NCI-H187 (cell line): ENCODE measurements around the gene TPTE.
"Not testable (repeated sequence)": the region's sequence is repeated elsewhere in the genome, so short reads cannot be mapped to it uniquely, and the experiment has no call there.

Source experiments
- DNase-seq, 2 experiments: peaks; one replicate each; lab custom pipeline; 2025; lab: John Stamatoyannopoulos, UW

TPTE gene

DNA sequence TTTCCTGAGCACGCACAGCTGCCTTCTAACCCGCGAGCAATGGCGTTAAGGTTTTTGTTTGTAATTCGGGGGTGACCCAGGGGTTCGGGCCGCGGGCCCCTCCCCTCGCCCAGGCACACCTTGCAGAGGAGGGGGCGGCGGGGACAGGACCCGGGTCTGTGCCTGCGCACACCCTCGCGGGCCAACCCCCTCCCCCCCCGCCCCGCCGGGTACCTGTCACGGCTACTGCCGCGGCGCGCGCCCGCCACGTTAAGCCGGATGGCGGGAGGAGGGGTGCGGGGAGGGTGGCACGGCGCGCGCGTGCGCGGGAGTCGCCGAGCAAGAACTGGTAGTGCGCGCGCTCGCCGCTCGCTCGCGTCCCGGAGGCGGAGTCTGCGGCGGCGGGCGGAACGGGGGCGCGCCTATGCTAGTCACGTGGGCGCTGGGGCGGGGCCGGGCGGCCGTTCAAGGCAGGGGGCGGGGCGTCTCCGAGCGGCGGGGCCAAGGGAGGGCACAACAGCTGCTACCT is at the start of gene TPTE:
Gene TPTE (plus strand): TSS at position 493 of the 508 bp plus-strand sequence. CDS start 17,141 bp downstream, outside the sequence.
- no peak for DNase-seq

DNA sequence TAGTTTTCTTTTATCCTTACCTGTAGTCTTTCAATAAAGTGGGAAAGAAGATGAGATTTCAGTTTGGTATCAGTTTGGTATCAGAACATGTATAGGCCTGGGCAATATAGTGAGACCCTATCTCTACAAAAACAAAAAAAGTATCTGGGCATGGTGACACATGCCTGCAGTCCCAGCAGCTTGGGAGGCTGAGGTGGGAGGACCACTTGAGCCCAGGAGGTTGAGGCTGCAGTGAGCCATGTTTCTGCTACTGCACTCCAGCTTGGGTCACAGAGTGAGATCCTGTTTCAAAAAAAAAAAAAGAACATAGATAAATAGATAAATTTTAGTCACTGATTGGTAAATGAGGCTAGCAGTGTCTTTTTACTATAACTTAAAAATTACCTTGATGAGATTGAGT is 49.4 kb upstream of the TPTE start:
- not testable (repeated sequence) for DNase-seq

DNA sequence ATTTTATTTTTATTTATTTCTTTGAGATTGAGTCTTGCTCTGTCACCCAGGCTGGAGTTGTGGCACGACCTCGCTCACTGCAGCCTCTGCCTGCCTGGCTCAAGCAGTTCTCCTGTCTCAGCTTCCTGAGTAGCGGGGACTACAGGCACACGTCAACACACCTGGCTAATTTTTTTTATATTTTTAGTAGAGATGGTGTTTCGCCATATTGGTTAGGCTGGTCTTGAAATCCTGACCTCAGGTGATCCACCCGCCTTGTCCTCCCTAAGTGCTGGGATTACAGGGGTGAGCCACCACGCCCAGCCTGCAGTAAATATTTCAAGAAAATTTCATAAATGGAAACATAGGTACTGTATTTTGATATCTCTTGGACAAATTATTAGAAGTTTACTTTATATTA is 43.6 kb upstream of the TPTE start:
- DNase-seq: not testable (repeated sequence)

DNA sequence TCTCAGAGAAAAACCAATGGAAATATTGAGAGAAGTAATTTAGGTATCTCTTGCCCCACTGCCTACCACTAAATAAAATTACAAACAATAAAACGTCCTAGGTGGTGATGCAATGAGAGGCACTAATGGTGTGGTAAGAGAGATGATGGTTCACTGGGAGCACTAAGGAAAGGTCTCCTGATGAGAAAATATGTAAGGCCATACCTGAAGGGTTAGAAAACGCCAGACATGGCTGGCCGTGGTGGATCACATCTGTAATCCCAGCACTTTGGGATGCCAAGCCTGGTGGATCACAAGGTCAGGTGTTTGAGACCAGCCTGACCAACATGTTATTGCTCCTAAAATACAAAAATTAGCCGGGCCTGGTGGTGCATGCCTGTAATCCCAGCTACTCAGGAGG is 41.5 kb upstream of the TPTE start:
- not testable (repeated sequence) for DNase-seq

DNA sequence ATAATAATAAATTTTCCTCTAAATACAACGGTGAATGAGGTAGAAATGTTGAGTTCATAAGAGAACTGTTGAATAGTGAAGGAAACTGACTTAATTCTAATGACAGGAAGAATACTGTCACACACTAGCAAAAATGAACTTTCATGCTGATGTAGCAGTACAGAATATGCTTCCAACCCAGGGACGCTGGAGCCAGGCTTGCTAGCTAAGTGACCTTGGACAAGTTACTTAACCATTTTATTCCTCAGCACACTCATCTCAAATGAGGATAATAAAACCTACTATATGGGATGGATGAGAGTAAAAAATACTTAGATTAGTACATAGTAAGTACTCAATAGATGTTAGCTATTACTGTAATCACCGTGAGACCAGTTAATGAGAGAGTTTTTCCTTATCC is 36.5 kb upstream of the TPTE start:
- DNase-seq: not testable (repeated sequence)

DNA sequence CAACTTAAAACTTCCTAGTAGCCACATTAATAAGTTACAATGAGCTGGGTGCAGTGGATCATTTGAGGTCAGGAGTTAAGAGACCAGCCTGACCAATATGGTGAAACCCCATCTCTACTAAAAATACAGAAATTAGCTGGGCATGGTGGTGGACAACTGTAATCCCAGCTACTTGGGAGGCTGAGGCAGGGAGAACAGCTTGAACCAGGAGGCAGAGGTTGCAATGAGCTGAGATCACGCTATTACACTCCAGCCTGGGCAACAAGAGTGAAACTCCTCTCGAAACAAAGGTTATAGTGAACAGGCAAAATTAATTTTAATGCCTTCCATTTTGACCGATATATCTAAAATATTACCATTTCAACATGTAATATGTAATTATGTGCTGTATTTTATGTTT is 30.9 kb upstream of the TPTE start:
- not testable (repeated sequence) for DNase-seq

DNA sequence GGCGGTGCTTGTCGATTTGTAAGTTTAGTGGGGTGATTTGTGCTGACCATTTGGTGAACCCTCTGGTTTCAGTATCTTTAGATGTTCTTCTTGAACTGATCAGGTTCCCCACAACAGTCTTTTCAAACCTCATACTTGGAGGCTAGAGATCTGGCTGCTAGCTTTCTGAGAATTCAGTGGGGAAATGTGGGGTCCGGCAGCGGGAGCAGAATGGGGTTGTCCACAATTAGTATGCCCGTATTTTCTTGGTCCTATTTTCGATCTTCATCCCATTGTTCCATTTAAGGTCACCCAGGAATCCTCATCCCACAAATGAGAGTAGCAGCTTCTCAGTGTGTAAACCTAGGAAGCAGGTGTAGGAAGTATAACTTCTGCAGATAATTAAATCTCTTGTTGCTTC is 10.3 kb upstream of the TPTE start:
- DNase-seq: no peak

DNA sequence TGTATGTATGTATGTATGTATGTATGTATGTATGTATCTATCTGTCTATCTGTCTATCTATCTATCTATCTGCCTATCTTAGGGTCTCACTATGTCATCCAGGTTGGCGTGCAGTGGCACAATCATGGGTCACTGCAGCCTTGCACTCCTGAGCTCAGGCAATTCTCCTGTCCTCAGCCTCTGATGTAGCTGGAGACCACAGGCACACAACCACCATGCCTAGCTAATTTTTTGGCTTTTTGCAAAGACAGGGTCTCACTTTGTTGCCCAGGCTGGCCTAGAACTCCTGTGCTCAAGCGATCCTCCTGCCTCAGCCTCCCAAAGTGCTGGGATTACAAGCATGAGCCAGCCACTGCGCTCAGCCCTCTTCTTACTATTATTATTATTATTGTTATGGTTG is 4.5 kb upstream of the TPTE start:
- DNase-seq: not testable (repeated sequence)

DNA sequence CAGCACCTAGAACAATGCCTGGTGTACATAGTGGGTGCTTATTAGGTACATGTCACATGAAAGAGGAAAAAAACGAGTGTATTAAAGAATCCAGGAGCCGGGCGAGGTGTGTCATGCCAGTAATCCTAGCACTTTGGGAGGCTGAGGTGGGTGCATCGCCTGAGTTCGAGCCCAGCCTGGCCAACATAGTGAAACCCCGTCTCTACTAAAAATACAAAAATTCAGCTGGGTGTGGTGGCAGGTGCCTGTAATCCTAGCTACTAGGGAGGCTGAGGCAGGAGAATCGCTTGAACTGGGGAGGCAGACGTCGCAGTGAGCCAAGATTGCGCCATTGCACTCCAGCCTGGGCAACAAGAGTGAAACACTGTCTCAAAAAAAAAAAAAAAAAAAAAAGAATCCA is 3.5 kb upstream of the TPTE start:
- not testable (repeated sequence) for DNase-seq

DNA sequence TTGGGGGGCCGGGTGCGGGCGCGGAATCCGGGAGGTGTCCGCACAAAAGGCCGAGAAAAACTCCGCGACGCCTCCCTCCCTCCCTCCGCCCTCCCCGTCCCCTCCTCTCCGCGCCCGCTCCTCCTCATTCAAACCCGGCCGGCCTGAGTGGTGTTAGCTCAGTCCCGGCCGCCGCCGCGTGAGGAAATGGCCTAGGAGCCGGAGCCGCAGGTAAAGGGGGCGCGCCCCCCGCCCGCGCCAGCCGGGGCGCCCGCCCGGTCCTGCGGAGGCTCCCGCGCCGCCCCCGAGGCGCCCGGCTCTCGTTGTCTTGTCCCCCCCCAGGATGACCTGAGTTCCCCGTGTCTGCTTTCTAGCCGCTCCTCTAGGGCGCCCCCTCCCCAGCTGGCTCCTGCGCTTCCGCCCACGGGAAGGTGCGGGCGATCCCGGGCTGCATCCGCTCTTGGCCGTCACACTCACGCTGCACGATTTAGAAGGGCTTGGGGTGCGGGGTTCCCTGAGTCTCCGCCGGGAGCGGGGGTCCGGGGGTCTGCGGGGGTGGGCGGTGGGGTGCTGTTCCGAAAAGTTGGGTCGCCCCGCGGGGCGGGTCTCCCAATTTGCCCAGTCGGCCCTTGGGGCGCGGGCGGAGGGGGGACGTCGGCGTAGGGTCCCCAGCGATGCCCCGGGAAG is 585 bp downstream of the TPTE start:
- not testable (repeated sequence) for DNase-seq

DNA sequence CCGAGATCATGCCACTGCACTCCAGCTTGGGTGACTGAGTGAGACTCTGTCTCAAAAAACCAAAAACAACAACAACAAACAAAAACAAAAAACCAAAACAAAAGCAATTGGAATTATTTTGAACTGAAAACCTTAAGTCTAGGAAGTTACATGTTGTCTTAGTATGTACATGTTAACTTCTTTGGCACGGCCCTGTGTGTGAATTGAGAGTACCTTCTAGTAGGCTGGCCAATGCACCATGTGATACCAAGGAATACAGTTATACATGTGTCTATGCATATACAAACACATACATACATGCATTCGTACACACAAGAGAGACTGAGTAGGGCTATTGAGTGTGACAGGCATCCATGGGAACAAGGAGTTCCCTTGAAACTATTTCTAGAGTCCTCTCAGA is 18.6 kb downstream of the TPTE start:
- no peak for DNase-seq

DNA sequence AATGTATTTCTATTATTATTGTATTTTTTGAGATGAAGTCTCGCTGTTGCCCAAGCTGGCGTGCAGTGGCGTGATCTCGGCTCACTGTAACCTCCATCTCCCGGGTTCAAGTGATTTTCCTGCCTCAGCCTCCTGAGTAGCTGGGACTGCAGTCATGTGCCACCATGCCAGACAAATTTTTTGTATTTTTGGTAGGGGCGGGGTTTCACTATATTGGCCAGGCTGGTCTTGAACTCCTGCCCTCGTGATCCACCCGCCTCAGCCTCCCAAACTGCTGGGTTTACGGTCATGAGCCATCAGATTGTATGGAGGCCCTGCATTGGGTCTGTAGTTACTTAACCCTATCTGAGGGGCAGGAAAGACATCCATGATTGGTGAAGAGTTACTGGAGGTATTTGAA is 23.0 kb downstream of the TPTE start:
- not testable (repeated sequence) for DNase-seq

DNA sequence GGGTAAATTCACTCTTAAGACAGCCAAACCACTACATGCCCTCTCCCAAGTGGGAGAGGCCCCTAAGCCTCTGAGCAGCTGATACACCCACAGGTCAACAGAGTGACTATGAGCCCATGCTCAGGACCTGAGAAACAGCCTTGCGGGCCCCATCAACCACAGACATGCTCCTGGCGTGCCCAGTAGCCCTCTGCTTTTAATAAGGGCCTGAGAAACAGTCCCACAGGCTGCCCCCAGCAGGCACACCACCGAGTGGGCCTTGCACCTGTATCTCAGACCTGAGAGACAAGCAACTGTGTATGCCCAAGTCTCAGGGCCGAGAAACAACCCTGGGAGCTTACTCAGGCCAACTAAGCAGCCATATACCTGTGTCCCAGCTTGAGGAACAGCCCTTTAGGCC is 26.5 kb downstream of the TPTE start:
- DNase-seq: not testable (repeated sequence)

DNA sequence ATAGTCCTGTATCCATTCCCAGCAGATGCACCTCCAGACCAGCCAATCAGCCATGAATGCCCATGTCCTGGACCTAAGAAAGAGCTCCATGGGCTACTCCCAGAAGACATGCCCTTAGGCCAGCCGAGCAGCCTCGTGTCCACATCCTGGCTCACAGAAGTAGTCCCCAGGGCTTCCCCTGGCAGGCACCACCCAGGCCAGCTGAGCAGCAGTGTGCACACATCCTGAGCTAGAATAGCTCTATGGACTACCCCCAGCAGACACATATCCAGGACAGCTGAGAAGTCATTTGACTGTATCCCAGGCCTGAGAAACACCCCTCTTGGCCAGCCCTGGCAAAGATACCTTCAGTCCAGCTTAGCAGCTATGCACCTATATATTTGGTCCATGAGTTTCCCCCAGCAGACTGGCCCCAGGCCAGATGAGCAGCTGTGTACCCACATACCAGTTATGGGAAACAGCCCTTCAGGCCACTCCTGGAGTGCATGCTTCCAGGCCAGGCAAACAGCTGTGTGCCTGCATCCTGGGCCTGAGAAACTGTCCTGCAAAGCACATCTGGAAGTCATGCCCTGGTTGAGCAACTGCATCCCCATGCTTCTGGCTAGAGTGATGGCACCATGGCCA is 27.1 kb downstream of the TPTE start:
- not testable (repeated sequence) for DNase-seq

DNA sequence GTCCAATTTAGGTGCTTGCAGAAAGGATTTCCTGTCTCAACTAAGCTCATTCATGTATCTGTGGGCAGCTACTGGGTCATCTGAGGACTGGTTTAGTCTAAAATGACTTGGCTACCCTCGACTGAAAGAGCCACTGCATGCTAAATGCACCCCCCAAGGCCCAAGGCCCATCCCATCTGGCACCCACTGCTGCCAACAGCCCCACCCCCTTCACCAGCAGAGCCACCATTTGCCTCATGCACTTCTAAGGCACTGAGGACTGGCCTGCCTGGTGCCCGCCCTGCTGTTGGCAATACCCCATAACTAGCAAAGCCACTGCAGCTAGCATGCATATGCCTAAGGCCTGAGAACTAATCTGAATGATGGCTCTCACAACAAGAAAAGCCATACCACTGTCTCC is 49.4 kb downstream of the TPTE start:
- DNase-seq: not testable (repeated sequence)

DNA sequence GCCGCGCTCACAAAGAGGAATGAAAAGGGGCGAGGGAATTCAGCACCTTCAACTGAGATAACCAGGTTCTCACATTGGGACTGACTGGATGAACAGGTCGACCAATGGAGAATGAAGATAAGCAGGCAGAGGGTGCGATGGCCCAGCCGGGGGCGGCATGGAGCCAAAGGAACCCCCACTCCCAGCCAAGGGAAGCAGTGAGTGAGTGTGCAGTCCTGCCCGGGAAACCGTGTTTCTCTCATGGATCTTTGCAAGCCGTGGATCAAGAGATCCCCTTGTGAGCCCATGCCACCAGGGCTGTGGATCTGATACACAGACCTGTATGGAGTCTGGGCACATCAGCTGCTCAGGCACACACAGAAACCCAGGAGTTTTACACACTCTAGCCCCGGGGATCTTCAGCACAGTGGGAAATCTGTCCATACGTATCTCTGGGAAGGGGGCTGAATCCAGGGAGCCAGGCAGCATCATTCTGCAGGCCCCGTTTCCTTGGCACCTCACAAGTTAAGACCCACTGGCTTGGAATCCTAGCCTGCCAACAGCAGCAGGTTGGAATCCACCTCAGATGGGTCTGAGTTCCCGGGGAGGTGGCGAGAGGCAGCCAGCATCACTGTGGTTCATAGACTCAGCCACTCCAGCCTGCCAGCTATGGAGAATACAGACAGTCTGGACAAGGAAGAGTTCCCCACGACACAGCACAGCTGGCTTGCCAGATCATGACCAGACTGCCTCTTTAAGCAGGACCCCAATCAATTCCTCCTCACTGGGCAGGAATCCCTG is 53.3 kb downstream of the TPTE start:
- DNase-seq: not testable (repeated sequence)

DNA sequence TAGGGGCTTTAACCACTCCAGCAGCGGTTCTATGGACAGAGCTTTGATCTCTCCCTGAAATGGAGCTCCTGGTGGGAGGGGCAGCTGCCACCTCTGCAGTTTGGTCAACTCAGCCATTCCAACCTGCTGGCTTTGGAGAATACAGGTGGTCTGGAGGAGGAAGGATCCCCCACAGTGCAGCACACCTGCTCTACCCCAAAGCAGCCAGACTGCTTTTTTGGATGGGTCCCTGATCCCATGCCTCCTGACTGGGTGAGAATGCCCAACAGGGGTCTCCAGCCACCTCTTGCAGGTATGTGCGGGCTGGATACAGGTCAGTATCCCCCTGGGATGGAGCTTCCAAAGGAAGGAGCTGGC is 53.9 kb downstream of the TPTE start:
- no peak for DNase-seq

DNA sequence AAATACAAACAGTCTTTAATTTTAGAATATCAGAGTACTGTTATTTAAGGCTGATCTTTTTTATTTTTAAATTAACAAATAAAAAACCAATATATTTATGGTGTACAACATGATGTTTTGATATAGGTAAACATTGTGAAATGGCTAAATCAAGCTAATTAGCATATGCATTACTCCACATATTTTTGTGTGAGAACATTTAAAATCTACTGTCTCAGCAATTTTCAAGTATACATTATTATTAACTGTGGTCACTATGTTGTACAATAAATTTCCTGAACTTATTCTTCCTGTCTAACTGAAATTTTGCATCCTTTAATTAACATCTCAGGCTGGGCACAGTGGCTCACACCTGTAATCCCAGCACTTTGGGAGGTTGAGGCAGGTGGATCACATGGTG is 57.5 kb downstream of the TPTE start:
- not testable (repeated sequence) for DNase-seq

DNA sequence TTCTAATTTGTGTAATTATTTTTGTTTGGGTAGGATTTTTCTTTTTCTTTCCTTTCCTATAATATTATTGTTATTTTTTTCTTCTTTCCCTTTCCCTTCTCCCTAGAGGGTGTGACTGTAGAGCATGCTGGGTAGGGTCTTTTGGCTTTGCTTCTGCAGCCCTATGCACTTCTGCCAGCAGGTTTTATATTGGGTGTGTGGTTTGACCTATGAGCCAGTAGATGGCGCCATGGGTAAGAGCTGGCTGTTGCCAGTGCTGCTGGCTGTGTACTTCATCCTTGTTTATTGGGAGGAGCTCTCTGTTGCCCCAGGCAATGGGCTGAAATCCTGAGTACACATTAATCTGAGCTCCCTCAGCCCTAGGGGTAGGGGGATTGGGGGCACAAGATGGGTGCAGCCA is 67.7 kb downstream of the TPTE start:
- DNase-seq: not testable (repeated sequence)

DNA sequence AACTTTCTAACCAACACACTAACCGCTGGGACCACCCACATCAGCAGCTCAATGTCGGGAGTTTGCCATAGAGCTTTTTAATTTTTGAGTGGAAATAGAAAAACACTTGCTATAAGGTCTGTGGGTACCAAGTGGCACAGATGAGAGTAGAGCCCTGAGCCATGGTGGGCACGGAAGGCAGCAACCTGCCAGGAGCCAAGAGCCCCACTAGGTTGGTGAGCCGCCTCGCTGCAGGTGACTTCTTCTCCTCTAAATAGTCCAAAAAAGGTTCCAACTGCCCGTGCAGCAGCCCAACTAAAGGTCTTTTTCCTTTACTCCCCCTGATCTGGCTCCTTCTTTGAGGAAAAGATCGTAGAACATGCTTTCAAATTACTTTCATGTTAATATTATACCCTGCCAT is 85.7 kb downstream of the TPTE start:
- DNase-seq: not testable (repeated sequence)

DNA sequence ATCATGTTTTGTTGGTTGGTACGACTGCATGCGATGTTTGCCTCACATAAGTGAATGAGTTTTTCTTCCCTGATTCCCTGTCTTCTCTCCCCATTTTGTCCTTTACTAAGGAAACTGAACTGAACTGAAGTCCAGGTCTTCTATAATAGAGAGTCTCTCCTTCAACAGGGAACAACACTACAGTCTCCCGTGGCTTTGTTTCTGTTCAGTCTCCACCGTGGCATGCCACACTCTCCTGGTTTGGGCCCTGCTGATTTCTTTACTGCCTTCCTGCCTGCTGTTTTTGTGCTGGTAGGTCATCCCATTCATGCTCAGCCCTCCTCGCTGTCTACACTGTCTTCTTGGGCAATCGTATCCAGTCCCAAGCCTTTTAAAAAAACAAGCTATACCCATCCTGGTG is 92.9 kb downstream of the TPTE start:
- not testable (repeated sequence) for DNase-seq

DNA sequence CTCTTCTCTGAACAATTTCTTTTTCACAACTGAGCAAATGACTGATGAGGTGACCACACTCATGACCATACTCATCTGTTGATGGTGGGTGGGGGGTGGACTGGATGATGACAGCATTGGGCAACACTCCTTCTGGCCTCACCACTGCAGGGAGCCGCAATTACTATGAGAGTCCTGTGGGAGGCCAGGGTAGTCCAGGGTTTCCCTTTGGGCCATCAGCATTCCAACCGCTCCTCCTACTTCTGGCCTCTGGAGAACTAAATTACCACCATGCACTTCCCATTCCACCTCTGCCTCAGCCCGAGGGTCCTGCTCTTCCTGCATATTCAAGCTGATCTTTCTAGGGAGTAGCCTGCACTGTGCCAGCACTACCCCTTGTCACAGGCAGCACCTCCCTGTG is 94.7 kb downstream of the TPTE start:
- not testable (repeated sequence) for DNase-seq

DNA sequence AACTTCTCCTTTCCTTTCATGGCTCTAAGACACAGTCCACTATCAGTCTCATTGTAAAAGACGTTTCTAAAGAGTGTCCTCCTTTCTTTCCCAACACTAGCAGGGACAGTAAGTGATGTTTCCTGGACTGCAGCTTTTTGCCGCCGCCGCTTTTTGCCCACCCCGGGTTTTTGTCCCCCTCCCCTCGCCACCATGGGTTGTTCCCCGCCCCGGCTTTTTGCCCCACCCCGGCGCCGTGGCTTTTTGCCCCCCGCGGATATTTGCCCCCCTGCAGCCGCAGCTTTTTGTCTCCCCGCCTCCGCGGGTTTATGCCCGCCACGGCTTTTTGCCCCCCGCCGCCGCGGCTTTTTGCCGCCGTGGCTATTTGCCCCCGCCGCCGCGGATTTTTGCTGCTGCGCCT is 95.2 kb downstream of the TPTE start:
- DNase-seq: no peak
